Stimulated activated effector memory CD8-positive, alpha-beta T cell treated with anti-CD3 and anti-CD28 coated beads, Interleukin-12 subunit alpha, Interleukin-12 subunit beta, amount 100 ng/mL, for 72 hours (primary cell): ENCODE measurements around the gene SMAD9.

Experiments
- ATAC-seq: fragments of 150-1000 bp; cut with Tn5 transposase; 2 replicates; pipeline ENCODE4 v1.10.0; 2021
- DNase-seq, 2 donors: peaks; one replicate each; pipeline ENCODE4 v3.0.0; 2021 to 2022; ENCODE audit warnings: low spot score in 2 of 2
- H3K27ac Mint-ChIP-seq: one replicate; pipeline ENCODE4 v1.8.0; 2022; ENCODE audit warnings: mild to moderate bottlenecking, mixed read lengths
- H3K36me3 Mint-ChIP-seq: one replicate; pipeline ENCODE4 v1.8.0; 2022; ENCODE audit warnings: mild to moderate bottlenecking, mixed read lengths
- H3K4me1 Mint-ChIP-seq: one replicate; pipeline ENCODE4 v1.8.0; 2022; ENCODE audit warnings: mixed read lengths
- H3K4me3 Mint-ChIP-seq: one replicate; pipeline ENCODE4 v1.8.0; 2022; ENCODE audit warnings: mild to moderate bottlenecking, mixed read lengths
- H3K9me3 Mint-ChIP-seq: one replicate; pipeline ENCODE4 v1.8.0; 2022; ENCODE audit warnings: mixed read lengths

The SMAD9 gene

DNA sequence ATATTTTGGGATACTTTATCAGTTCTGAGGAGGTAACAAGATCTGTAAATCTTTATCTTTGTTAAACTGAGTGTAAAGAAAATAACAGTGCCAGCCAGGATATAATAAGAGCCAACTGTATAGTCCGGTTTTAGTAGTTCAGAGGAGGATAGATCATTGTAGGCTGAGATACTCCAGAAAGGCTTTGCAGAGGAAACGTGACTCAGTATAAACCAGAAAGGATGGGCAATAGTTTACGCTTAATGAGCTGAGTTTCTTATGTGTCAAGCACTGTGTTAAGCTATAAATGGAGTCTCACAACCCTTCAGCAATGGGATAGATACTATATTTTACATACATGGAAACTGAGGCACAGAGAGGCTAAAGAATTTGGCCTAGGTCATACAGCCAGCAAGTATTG, 97.3 kb downstream of the SMAD9 start:
- DNase-seq (no peak), ATAC-seq (no peak)
- peak overlapping the region; percentile 40 for H3K4me3 Mint-ChIP-seq

DNA sequence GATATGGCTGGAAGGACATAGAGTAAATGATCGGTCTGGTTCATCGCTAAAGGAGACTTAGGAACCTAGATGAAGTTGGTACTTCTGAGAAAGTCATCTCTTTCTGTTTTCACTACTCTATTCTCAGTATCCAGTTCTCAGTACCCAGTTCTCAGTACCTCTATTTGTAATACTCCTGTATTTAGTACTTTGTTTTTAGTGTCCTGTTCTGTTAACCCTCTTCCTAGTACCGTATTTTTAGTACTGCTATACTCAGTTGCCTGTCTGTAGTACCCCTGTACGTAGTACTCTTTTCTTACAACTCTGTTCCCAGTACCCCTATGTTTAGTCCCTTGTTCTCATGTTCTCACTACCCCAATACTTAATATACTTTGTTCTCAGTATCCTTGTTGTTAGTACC, 99.8 kb downstream of the SMAD9 start:
- DNase-seq = no peak
- Mint-ChIP-seq H3K36me3 (peaks cover 42% of the 10 kb centered on the region), H3K4me1 (peaks cover 38% of the 10 kb centered on the region), H3K9me3 (no peaks in the 10 kb centered on the region), H3K27ac (peak overlapping the region; percentile 96), H3K4me3 (peak overlapping the region; percentile 89)
- peak; percentile 78 for ATAC-seq

More for the DNA sequence above, 97.3 kb downstream of the SMAD9 start:
- peaks cover 68% of the 10 kb centered on the region for H3K36me3 Mint-ChIP-seq
- peak overlapping the region; percentile 6 for H3K27ac Mint-ChIP-seq
- peaks cover 38% of the 10 kb centered on the region for H3K4me1 Mint-ChIP-seq
- H3K9me3 Mint-ChIP-seq = no peaks in the 10 kb centered on the region

DNA sequence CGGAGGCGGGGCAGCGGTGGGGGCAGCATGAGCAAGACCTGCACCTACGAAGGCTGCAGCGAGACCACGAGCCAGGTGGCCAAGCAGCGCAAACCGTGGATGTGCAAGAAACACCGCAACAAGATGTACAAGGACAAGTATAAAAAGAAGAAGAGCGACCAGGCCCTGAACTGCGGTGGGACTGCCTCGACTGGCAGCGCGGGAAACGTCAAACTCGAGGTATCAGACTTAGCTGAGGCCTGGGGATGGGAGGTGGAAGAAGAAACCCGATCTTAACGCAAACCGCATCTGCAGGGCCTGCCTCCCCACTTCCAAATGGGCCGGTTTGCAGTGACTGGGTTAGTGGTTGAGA, 100.3 kb downstream of the SMAD9 start:
- DNase-seq = no peak
- Mint-ChIP-seq H3K36me3 (peaks cover 37% of the 10 kb centered on the region), H3K4me1 (peaks cover 38% of the 10 kb centered on the region), H3K9me3 (no peaks in the 10 kb centered on the region), H3K4me3 (peak overlapping the region; percentile 89), H3K27ac (peak overlapping the region; percentile 96)
- peak; percentile 39 for ATAC-seq

DNA sequence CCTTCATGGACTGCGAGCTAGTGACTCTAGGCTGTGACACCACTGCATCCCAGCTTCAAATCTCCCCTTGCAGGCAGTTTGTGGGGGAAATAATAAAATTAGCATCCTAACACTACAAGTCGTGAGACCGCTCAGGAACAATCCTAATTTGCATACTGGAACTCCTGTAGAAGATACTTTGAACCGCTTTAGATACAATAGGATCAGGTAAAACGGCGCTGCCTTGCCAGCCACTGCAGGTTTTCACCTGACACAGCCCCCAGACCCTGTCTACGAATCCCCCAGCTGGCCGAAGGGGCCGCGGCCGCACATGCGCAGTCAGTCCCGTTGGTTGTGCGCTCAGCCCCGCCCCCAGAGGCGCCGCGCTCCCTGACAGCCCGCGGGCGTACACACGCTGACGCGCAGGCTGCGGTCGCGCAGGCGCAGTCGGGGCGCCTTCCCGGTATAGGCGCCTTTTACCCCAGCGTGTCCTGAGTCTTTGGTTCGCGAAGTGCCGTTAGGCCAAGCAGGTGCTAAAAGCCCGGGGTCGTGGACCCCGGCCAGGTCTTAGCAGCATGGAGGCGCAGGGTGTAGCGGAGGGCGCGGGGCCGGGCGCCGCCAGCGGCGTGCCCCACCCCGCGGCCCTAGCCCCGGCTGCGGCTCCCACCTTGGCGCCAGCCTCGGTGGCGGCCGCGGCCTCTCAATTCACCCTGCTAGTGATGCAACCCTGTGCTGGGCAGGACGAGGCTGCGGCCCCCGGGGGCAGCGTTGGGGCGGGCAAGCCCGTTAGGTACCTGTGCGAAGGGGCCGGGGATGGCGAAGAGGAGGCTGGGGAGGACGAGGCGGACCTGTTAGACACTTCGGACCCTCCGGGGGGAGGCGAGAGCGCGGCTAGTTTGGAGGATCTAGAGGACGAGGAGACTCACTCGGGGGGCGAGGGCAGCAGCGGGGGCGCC, 101.0 kb downstream of the SMAD9 start, which contains the start of gene RFXAP:
RFXAP (plus strand) TSS at position 419 of the 935 bp plus-strand sequence; CDS start at position 555, 136 bp downstream.
- H3K4me3 Mint-ChIP-seq = peak within 1 kb of the TSS; percentile 89
- H3K9me3 Mint-ChIP-seq = no peaks in the 10 kb centered on the region
- H3K27ac Mint-ChIP-seq = peak within 1 kb of the TSS; percentile 96
- ATAC-seq (peak; percentile 90), DNase-seq (peak; percentile 88 to 95)
- H3K36me3 Mint-ChIP-seq = peaks cover 34% of the 10 kb centered on the region
- H3K4me1 Mint-ChIP-seq = peaks cover 37% of the 10 kb centered on the region

DNA sequence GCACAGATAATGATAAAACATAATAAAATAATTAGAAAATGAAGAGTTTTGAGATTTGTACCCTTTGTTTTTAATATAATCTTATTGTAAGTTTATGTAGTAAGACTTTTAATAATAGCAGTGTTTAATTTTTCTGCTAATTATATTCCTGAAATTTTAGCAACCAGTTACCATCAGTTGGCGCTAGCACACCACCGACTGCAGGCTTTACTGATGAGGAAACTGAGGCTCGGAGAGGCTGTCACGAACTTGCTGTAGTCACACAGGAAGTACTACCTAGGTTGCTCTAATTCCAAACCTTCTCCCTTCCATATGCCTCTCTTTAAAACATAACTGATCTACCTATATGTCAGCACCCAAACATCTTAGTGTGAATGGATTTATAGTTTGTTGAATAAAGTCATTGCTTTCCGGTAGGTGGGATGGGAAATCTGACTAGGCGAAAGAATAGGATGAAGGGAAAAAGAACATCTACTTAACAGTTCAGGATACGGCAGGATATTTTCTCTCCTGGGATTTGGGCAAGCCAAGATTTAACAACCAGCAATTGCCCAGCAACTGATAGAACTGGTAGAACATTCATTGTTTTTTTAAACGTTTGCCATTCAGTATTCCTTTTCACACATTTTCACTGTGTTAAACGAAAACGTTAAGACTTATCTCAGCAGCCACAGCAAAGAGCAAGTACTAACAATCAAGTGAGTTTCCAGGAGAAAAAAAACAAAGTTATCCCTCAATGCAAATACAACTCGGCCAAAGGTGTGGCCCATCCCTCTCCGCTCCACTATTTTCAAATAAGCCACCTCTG, 101.8 kb downstream of the SMAD9 start:
- peaks cover 29% of the 10 kb centered on the region for H3K36me3 Mint-ChIP-seq
- ATAC-seq (no peak), DNase-seq (no peak)
- H3K9me3 Mint-ChIP-seq = no peaks in the 10 kb centered on the region
- peaks cover 28% of the 10 kb centered on the region for H3K4me1 Mint-ChIP-seq
- peak overlapping the region; percentile 89 for H3K4me3 Mint-ChIP-seq
- peak overlapping the region; percentile 96 for H3K27ac Mint-ChIP-seq

DNA sequence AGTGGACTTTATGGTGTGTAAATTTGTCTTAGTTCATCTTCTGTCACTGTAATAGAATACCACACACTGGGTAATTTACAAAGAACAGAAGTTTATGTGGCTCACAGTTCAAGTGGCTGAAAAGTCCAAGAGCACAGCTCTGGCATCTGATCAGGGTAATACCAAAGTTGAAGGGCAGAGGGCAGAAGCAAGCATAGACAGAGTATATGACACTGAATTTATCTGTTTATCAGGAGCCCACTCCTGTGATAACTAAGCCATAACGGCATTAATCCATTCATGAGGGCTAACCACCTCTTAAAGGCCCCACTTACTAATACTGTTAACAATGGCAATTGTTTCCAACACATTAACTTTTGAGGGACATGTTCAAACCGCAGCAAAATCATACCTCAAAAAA, 105.0 kb downstream of the SMAD9 start:
- no peak overlapping the region for H3K27ac Mint-ChIP-seq
- no peak overlapping the region for H3K4me3 Mint-ChIP-seq
- DNase-seq = no peak
- H3K9me3 Mint-ChIP-seq = no peaks in the 10 kb centered on the region
- H3K4me1 Mint-ChIP-seq = peaks cover 15% of the 10 kb centered on the region
- H3K36me3 Mint-ChIP-seq = peaks cover 15% of the 10 kb centered on the region
- no peak for ATAC-seq

DNA sequence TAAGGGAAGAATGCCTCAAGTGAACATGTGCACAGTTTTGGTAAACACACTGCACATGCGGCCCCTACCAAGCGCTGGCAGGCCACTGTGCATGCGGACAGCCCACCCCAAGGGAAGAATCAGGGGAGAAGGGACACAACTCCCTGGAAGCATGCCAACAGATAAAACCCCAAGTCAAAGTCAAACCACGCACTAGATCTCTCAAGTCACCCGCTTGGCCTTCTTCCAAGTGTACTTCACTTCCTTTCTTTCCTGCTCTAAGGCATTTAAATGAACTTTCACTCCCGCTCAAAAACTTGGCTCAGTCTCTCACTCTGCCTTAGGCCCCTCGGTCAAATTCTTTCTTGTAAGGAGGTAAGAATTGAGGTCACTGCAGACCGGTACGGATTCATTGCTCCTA, 105.6 kb downstream of the SMAD9 start:
- H3K4me3 Mint-ChIP-seq = no peak overlapping the region
- H3K9me3 Mint-ChIP-seq = no peaks in the 10 kb centered on the region
- no peak overlapping the region for H3K27ac Mint-ChIP-seq
- no peak for ATAC-seq
- H3K4me1 Mint-ChIP-seq = peaks cover 10% of the 10 kb centered on the region
- no peak for DNase-seq
- peaks cover 12% of the 10 kb centered on the region for H3K36me3 Mint-ChIP-seq

DNA sequence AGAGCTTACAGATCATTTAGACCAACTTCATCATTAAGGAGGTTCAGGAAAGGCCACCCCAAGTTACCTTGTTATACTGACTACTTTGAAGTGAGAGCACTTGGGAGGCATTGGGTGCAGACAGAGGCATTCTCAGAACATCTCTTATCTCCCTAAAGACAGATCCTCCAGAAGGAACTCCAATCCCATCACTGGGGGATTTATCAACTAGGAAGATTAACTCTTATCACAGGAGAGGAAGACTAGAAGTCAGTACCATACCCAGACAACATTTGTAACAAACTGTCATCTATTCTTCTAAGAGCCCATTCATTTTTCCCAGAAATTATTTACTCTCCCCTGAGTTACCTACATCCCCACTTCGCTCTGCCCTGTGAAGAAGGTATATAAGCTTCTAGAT, 106.8 kb downstream of the SMAD9 start:
- Mint-ChIP-seq H3K27ac (no peak overlapping the region), H3K4me1 (no peaks in the 10 kb centered on the region), H3K36me3 (no peaks in the 10 kb centered on the region), H3K9me3 (no peaks in the 10 kb centered on the region), H3K4me3 (no peak overlapping the region)
- no peak for DNase-seq
- no peak for ATAC-seq

DNA sequence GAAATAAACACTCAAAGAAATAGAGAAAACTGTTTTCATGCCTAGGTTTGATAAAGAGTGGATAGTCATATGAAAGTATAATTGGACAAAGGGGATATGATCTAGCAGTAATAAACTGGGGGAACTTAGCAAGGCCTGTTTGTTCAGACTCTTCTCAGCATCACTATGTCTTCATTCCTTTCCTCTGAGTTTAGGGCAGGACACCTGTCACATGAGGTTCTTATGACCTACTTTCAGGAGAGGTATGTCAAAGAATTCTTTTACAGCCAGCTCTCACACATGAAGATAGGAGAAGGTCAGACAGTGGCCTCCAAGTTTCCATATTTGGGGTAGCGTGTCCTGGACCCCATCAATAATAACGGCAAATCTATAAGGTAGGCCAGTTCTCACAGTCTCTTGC, 112.4 kb downstream of the SMAD9 start:
- H3K4me1 Mint-ChIP-seq = no peaks in the 10 kb centered on the region
- no peaks in the 10 kb centered on the region for H3K36me3 Mint-ChIP-seq
- DNase-seq (no peak), ATAC-seq (no peak)
- no peaks in the 10 kb centered on the region for H3K9me3 Mint-ChIP-seq
- no peak overlapping the region for H3K4me3 Mint-ChIP-seq
- no peak overlapping the region for H3K27ac Mint-ChIP-seq

DNA sequence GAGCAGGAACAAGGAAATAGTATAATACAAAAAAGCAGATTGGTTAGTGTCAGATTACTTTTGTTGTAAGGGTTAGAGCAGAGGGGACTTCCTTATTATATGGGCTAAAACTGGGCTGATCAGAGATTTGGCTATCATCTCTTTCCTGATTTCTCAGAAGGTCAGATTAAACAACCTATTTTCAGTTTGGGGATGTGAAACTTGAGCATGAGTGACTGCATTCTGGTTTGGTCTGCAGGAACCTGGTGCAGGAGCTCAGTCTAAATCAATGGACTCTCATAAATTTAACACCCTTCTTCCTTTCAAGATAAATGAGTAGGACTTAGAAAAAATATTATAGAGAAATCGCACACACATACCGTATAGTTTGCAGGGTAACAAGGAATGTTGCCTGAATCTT, 113.9 kb downstream of the SMAD9 start:
- ATAC-seq (no peak), DNase-seq (no peak)
- Mint-ChIP-seq H3K4me1 (no peaks in the 10 kb centered on the region), H3K36me3 (no peaks in the 10 kb centered on the region), H3K9me3 (no peaks in the 10 kb centered on the region), H3K4me3 (no peak overlapping the region), H3K27ac (no peak overlapping the region)

DNA sequence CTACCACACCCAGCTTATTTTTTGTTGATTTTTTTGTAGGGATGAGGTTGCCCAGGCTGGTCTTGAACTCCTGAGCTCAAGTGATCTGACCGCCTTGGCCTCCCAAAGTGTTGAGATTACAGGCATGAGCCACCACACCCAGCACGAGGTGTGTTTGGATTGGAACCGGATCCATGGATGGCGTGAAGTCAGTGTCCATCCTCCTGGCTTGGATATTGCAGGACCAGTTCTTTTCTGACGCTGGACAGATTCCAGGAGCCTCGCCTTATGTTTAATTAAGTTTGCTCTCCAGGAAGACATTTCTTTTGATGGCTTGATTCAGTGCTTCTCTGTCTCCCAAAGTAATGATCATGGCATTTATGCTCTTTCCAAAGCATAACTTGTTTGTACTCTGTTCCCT, 115.5 kb downstream of the SMAD9 start:
- DNase-seq (no peak), ATAC-seq (no peak)
- Mint-ChIP-seq H3K4me1 (no peaks in the 10 kb centered on the region), H3K36me3 (no peaks in the 10 kb centered on the region), H3K4me3 (no peak overlapping the region), H3K27ac (no peak overlapping the region), H3K9me3 (no peaks in the 10 kb centered on the region)

DNA sequence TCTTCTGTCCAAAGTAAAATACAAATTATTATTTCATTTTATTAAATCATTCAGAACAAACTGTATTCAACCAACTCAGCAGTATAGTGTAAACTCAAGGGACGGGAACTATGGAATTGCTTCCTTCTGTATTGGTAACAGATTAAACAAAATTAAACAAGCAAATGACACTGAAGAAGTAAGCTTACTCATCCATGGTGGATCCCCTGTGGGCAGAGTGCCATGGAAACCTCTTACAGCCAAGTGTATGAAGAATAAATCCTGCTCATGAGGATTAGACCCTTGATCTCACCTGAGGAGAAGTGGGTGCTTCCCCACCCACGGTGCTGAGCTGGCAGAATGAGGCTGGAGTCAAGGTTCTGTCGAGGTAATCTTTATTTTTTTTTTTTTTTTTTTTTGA, 119.0 kb downstream of the SMAD9 start:
- H3K9me3 Mint-ChIP-seq = no peaks in the 10 kb centered on the region
- ATAC-seq = no peak
- DNase-seq = no peak
- no peak overlapping the region for H3K27ac Mint-ChIP-seq
- H3K4me3 Mint-ChIP-seq = no peak overlapping the region
- no peaks in the 10 kb centered on the region for H3K36me3 Mint-ChIP-seq
- H3K4me1 Mint-ChIP-seq = no peaks in the 10 kb centered on the region

DNA sequence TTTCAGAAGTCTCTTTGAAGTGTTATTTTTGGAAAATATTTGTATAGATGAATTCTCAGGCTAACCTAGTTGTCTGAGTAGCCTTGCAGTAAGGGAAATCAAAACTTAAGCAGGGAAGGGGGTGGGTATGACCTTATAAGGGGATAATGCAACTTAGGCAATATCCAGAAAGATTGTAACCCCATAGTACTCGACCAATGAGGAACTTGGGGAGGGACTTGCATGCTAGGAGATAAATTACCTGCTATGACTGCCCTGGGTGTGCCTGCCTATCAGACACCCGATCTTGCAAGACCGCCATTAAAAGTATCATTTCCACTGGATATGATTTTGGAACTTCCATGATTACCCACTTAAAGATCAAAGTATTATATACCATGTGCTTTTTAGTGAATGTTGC, 124.0 kb downstream of the SMAD9 start:
- Mint-ChIP-seq H3K4me3 (no peak overlapping the region), H3K9me3 (no peaks in the 10 kb centered on the region), H3K27ac (no peak overlapping the region), H3K36me3 (no peaks in the 10 kb centered on the region), H3K4me1 (no peaks in the 10 kb centered on the region)
- DNase-seq (no peak), ATAC-seq (no peak)

DNA sequence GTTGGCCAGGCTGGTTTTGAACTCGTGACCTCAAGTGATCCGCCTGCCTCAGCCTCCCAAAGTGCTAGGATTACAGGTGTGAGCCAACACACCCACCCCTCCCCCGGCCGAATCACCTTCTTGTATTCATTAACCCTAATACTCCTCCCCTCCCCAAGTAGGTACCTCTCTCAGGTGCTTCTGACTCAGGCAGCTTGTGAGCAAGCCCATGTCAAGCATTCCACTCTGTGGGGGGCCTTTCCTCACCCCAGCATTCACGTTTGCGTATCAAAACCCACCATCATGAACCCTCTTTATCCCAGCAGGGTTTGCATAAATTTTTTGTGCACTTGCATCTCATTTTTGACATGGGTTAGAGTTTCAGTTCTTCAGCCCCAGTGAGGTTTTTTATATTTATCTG, 124.6 kb downstream of the SMAD9 start:
- no peak overlapping the region for H3K4me3 Mint-ChIP-seq
- H3K36me3 Mint-ChIP-seq = no peaks in the 10 kb centered on the region

More for the DNA sequence above, 124.6 kb downstream of the SMAD9 start:
- ATAC-seq (no peak), DNase-seq (no peak)
- Mint-ChIP-seq H3K9me3 (no peaks in the 10 kb centered on the region), H3K4me1 (no peaks in the 10 kb centered on the region), H3K27ac (no peak overlapping the region)
